Gastroesophageal sphincter (tissue), 3 donors: ENCODE measurements around the gene CTDSP1.

Experiments used
- POLR2A ChIP-seq, 2 donors: fragments of 450-650 bp; IDR thresholded peaks; one replicate each; pipeline ENCODE4 v1.6.1; 2017; ENCODE audit warnings: antibody characterized with exemption in 2 of 2, mild to moderate bottlenecking in 2 of 2, moderate library complexity in 1 of 2
- POLR2AphosphoS5 ChIP-seq: sonication (generic); formaldehyde crosslinking; IDR thresholded peaks from one replicate; pipeline ENCODE4 v1.6.1; 2017; ENCODE audit warnings: antibody characterized with exemption
- TF ChIP-seq, protein P1 (sequence below), 4 experiments: fragments of 200-600 bp in 2 of 4; fragments of 450-650 bp in 2 of 4; sonication (generic) in 1 of 4; IDR thresholded peaks; one replicate each; pipeline ENCODE4 v1.5.1; 2017 to 2019; ENCODE audit warnings: antibody characterized with exemption in 4 of 4, mild to moderate bottlenecking in 2 of 4, moderate library complexity in 2 of 4

DNA sequence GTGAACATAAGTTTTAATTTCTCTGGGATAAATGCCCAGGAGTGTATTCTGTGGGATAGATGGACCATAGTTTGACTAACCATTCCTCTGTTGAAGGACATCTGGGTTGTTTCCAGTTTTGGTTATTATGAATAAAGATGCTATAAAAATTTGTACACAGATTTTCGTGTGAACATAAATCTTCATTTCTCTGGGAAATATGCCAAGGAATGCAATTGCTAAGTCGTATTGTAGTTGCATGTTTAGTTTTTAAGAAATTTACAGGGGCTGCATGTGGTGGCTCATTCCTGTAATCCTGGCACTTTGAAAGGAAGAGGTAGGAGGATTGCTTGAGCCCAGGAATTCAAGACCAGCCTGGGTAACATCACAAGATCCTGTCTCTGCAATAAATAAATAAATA, 24.5 kb upstream of the CTDSP1 start:
- TF ChIP-seq, protein P1, sequence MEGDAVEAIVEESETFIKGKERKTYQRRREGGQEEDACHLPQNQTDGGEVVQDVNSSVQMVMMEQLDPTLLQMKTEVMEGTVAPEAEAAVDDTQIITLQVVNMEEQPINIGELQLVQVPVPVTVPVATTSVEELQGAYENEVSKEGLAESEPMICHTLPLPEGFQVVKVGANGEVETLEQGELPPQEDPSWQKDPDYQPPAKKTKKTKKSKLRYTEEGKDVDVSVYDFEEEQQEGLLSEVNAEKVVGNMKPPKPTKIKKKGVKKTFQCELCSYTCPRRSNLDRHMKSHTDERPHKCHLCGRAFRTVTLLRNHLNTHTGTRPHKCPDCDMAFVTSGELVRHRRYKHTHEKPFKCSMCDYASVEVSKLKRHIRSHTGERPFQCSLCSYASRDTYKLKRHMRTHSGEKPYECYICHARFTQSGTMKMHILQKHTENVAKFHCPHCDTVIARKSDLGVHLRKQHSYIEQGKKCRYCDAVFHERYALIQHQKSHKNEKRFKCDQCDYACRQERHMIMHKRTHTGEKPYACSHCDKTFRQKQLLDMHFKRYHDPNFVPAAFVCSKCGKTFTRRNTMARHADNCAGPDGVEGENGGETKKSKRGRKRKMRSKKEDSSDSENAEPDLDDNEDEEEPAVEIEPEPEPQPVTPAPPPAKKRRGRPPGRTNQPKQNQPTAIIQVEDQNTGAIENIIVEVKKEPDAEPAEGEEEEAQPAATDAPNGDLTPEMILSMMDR (IDR thresholded peaks at IDR 0.05): no peak
- TF ChIP-seq POLR2AphosphoS5 (peak; percentile 65), POLR2A (IDR thresholded peaks at IDR 0.05) (no peak)
